Naive thymus-derived CD8-positive, alpha-beta T cell (primary cell): ENCODE results near the gene MNT. TPM values are rescaled to one million over a fixed set of nuclear protein-coding genes. Genes with fewer than 3 reads are reported as not detected.
A peak's percentile ranks its signal among the peaks of the same experiment; 100 is the strongest.

Experiments used
- ATAC-seq, 2 donors: fragments of 150-1000 bp; cut with Tn5 transposase in 1 of 2; sonication (Bioruptor Pico), chemical (Tn5 transposase) in 1 of 2; 1 replicate in 1 of 2; 2 replicates in 1 of 2; pipeline ENCODE4 v1.10.0; 2021; ENCODE audit warnings: mild to moderate bottlenecking in 2 of 2, moderate library complexity in 2 of 2
- POLR2A ChIA-PET: fragments of 350-600 bp; sonication (Branson Sonifier 250); formaldehyde crosslinking; loops from one replicate; lab custom pipeline; 2021; ENCODE audit warnings: antibody characterized with exemption; lab: Charles Lee
- DNase-seq, 10 donors: peaks; one replicate each; pipeline versions ENCODE4 v3.0.0 to v3.0.0-alpha.2; 2020 to 2022
- H3K27ac Mint-ChIP-seq, 10 donors: one replicate each; pipeline ENCODE4 v1.8.0; 2020 to 2022; ENCODE audit warnings: mild to moderate bottlenecking in 10 of 10, mixed read lengths in 10 of 10, moderate library complexity in 4 of 10, inconsistent platforms in 1 of 10
- H3K27me3 Mint-ChIP-seq, 5 donors: one replicate each; pipeline ENCODE4 v1.8.0; 2021 to 2022; ENCODE audit warnings: mixed read lengths in 5 of 5
- H3K36me3 Mint-ChIP-seq, 3 donors: one replicate each; pipeline ENCODE4 v1.8.0; 2020 to 2022; ENCODE audit warnings: mixed read lengths in 3 of 3, mild to moderate bottlenecking in 2 of 3, inconsistent platforms in 1 of 3
- H3K4me1 Mint-ChIP-seq, 4 donors: one replicate each; pipeline ENCODE4 v1.8.0; 2021 to 2022; ENCODE audit warnings: mixed read lengths in 4 of 4
- H3K4me3 Mint-ChIP-seq, 10 donors: one replicate each; pipeline ENCODE4 v1.8.0; 2020 to 2022; ENCODE audit warnings: mild to moderate bottlenecking in 10 of 10, mixed read lengths in 10 of 10, moderate library complexity in 6 of 10, inconsistent platforms in 1 of 10
- H3K9me3 Mint-ChIP-seq, 9 donors: one replicate each; pipeline ENCODE4 v1.8.0; 2020 to 2022; ENCODE audit warnings: mixed read lengths in 9 of 9, mild to moderate bottlenecking in 3 of 9, inconsistent platforms in 1 of 9, moderate library complexity in 1 of 9
- polyA plus RNA-seq, 3 donors: library from polyadenylated mRNA; unstranded; fragments of 300-500 nt; fragmentation: Illumina TruSeq; gene quantifications; one replicate each; pipeline ENCODE4 v1.2.3, GENCODE V29; 2021
- total RNA-seq, 8 experiments: library from RNA in 2 of 8; stranded (reverse) in 2 of 8; gene quantifications; one replicate each; pipeline ENCODE4 v1.2.3 and lab custom pipeline; 2021 to 2026

MNT gene
- total and polyA plus RNA-seq, 5 experiments from 2014 or later, result 0.73 to 67.4 (median 0.96) TPM

DNA sequence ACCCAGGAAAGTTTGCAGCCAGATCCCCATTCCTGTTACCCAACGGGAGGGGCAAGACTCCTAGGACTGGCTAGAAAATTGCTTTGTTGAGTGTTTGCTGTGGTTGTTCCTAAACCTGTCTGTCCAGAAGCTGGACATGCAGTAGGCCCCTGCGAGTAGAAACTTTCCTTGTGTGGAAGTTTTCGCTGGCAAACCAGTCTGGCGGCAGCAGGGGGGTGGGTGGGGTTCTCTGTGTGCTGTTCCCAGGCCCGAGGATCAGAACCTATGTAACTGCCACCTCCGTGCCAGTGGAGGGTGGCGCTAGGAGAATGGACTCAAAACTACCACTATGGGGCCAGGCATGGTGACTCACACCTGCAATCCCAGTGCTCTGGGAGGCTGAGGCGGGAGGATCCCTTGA, 54.4 kb downstream of the MNT start:
- Mint-ChIP-seq H3K27ac (no peak overlapping the region), H3K27me3 (no peaks in the 10 kb centered on the region), H3K4me3 (no peak overlapping the region), H3K36me3 (peaks cover 0 to 37% (median 0%) of the 10 kb centered on the region in 3 donors), H3K9me3 (no peaks in the 10 kb centered on the region), H3K4me1 (peaks cover 10 to 30% (median 23%) of the 10 kb centered on the region in 4 donors)
- DNase-seq (no peak), ATAC-seq (no peak)
- POLR2A ChIA-PET, result interaction anchor here (0.8 kb wide), 1 partner anchor 36 kb away, joined by 3 read pairs; no protein-coding TSS in a partner anchor

GRCh38 chr17:2344528-2344927, 56.3 kb downstream of the MNT start:
- POLR2A ChIA-PET, result interaction anchor here (0.7 to 1.6 kb wide), 2 partner anchors 9 kb away, joined by 3 to 7 read pairs; partner anchors contain the start of gene TSR1
- Mint-ChIP-seq H3K9me3 (no peaks in the 10 kb centered on the region), H3K27me3 (no peaks in the 10 kb centered on the region), H3K36me3 (peaks cover 0 to 29% (median 0%) of the 10 kb centered on the region in 3 donors), H3K4me3 (no peak overlapping the region), H3K27ac (peak overlapping the region in 3 of 10 donors; percentile 3 to 43 (median 6)), H3K4me1 (peaks cover 13 to 34% (median 25%) of the 10 kb centered on the region in 4 donors)
- no peak for DNase-seq
- ATAC-seq, result no peak

DNA sequence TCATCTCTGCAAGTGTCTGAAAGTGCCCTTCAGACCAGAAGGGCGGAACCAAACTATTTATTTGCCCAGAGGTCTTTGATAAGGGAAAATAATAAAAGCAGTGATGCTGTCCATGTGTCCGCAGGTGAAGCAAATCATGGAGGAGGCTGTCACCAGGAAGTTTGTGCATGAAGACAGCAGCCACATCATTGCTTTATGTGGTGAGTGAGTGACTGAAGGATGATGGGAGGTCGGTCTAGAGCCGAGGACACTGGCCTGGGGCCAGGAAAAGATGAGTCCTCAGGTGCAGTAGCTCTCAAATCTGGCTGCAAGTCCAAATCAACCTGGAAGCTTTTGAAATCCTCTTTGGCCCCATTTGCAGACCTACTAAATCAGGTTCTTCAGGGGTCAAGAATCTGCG, 57.4 kb downstream of the MNT start:
- POLR2A ChIA-PET, result interaction anchor here (1.6 kb wide), 1 partner anchor 10 kb away, joined by 7 read pairs; no protein-coding TSS in a partner anchor
- ATAC-seq, result peak; percentile 88 to 93
- Mint-ChIP-seq H3K4me1 (peaks cover 13 to 42% (median 26%) of the 10 kb centered on the region in 4 donors), H3K27ac (peak overlapping the region in 9 of 10 donors; percentile 38 to 81 (median 66)), H3K36me3 (peaks cover 0 to 25% (median 0%) of the 10 kb centered on the region in 3 donors), H3K9me3 (no peaks in the 10 kb centered on the region), H3K4me3 (peak overlapping the region in 5 of 10 donors; percentile 30 to 59 (median 40)), H3K27me3 (no peaks in the 10 kb centered on the region)
- DNase-seq, result peak in 6 of 10 donors; percentile 14 to 38 (median 34)

GRCh38 chr17:2338315-2338657, 62.6 kb downstream of the MNT start:
- H3K27me3 Mint-ChIP-seq, result no peaks in the 10 kb centered on the region
- H3K27ac Mint-ChIP-seq, result peak overlapping the region; percentile 63 to 93 (median 86)
- H3K4me1 Mint-ChIP-seq, result peaks cover 21 to 51% (median 35%) of the 10 kb centered on the region in 4 donors
- no peak for DNase-seq
- POLR2A ChIA-PET, result interaction anchor here (0.5 to 4.2 kb wide), 6 partner anchors 14 to 422 kb away, joined by 3 to 38 read pairs (median 18); partner anchors contain the start of genes MNT, SMG6 and SRR
- H3K9me3 Mint-ChIP-seq, result no peaks in the 10 kb centered on the region
- H3K36me3 Mint-ChIP-seq, result peaks cover 6 to 14% (median 8%) of the 10 kb centered on the region in 3 donors
- ATAC-seq, result no peak
- H3K4me3 Mint-ChIP-seq, result peak overlapping the region; percentile 77 to 100 (median 86)

DNA sequence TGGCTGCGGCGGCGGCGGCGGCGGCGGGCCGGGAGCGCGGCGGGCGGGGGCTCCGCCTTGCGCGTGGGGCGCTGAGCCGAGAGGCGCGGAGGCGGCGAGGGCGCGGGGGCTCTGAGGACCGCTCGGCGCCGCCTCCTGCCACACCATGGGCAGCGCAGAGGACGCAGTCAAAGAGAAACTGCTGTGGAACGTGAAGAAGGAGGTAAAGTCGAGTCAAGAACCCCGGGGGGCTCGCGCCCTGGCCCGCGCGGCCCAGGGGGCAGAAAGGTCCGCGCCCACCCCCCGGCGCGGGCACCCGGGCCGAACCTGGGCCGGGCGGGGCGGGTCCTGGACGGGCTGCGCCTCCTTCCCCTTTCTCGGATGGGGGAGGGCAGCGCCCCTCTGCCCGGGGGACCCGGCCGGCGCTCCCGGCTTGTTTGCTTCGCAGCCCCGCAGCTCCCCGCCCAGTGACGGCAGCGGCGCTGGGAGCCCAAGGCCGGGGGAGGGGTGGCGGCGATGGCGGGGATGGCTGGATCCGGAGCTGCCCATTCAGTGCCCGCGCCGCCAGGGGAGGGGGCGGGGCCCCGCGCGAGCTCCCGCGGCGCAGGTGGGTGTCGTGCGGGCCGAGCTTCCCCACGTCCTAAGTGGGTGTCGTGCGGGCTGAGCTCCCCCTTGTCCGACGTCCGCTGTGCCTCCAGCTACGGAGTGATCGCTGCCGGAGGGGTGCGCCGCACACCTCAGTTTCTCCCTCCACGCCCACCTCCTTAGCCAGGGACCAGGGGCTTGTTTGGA, 63.1 kb downstream of the MNT start:
- H3K27ac Mint-ChIP-seq, result peak overlapping the region in 9 of 10 donors; percentile 63 to 93 (median 89)
- POLR2A ChIA-PET, result interaction anchor here (0.6 to 4.2 kb wide), 8 partner anchors 15 to 422 kb away, joined by 3 to 38 read pairs (median 7); partner anchors contain the start of genes MNT, SMG6 and SRR
- no peaks in the 10 kb centered on the region for H3K9me3 Mint-ChIP-seq
- H3K4me1 Mint-ChIP-seq, result peaks cover 17 to 46% (median 30%) of the 10 kb centered on the region in 4 donors
- H3K4me3 Mint-ChIP-seq, result peak overlapping the region; percentile 78 to 100 (median 87)
- no peaks in the 10 kb centered on the region for H3K27me3 Mint-ChIP-seq
- DNase-seq, result peak in 9 of 10 donors; percentile 42 to 75 (median 53)
- H3K36me3 Mint-ChIP-seq, result peaks cover 6 to 14% (median 8%) of the 10 kb centered on the region in 3 donors
- peak; percentile 37 to 40 for ATAC-seq

DNA sequence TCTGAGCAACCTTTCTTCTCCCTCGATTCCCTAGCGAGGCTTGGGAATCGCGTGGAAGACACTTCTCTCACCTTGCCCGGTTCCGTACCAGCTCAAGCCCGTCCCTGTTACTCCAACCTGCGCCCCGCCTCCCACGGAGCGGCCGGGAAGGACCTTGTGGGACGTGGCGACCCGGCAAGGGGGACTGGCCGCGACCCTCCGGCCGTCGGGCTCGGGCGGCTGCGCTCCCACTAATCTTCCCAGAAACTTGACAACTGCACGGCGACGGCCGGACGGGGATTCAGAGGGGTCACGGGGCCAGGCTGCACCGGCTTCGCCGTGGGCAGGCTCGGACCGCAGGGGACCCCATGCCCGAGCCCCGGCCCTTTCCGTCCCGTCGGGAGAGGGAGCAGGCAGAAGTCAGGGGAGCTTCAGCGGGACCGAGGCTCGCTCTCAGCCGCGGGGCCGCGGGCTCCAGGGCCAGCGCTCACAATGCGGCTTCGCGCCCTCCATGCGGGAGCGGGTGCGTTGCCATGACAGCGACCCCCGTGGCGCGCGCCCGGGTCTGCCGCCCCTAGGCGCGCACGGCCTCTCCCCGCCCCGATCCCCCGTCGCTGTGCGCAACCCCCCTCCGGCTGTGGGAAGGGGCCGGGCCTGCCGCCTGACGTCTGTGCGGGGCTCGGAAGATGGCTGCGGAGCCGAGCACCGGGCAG, 63.9 kb downstream of the MNT start, which contains the start of gene SGSM2:
SGSM2 (plus strand) TSS at position 650 of the 692 bp plus-strand sequence. CDS start 188 bp downstream, outside the sequence.
- Mint-ChIP-seq H3K9me3 (no peaks in the 10 kb centered on the region), H3K27ac (peak within 1 kb of the TSS; percentile 93 to 99 (median 97)), H3K4me3 (peak within 1 kb of the TSS; percentile 86 to 100 (median 99)), H3K27me3 (no peaks in the 10 kb centered on the region), H3K4me1 (peaks cover 16 to 41% (median 25%) of the 10 kb centered on the region in 4 donors), H3K36me3 (peaks cover 6 to 11% (median 8%) of the 10 kb centered on the region in 3 donors)
- ATAC-seq (peak; percentile 71 to 75), DNase-seq (peak; percentile 60 to 90 (median 78))
- POLR2A ChIA-PET, result interaction anchor here (0.8 to 4.2 kb wide), 18 partner anchors 10 to 292 kb away, joined by 3 to 38 read pairs (median 4); partner anchors contain the start of genes MNT, PAFAH1B1, SMG6 and SRR

DNA sequence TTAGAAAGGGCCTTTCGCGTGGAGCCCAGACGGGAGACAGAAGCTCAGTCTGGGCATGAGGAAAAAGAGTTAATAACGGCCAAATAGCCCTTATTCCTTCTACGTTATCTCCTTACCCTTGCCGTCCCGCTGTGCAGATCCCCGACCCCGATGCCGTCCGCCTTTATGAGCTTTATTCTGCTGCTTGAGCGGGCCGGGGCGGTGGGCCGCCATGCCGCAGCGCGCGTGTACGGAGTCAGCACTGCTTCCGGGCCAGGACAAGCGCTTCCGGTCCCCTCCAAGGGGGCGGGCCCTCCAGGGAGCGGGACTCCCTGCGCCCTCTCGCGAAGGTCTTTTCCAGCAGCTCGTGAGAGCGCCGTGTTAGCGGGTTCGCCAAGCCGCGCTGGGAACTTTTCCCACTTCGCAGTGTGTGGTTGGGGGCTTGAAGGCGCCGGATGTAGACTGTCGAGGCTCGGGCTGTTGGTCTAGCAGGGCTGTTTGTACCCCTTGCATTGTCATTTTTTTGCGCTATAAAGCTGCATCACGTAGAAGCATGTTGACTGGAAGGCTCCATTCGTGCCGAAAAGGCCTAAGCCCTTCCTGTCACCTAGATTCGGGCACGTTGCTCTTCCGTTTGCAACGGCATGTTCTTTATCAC, 64.5 kb downstream of the MNT start, which contains the start of gene TSR1:
TSR1 (minus strand) TSS at position 243 of the 637 bp plus-strand sequence; CDS start at position 213, 30 bp downstream.
- no peaks in the 10 kb centered on the region for H3K9me3 Mint-ChIP-seq
- H3K36me3 Mint-ChIP-seq, result peaks cover 6 to 8% (median 6%) of the 10 kb centered on the region in 3 donors
- POLR2A ChIA-PET, result interaction anchor here (0.6 to 4.2 kb wide), 25 partner anchors 8 to 706 kb away, joined by 3 to 38 read pairs (median 4); partner anchors contain the start of genes MNT, PAFAH1B1, SMG6 and SRR
- H3K4me1 Mint-ChIP-seq, result peaks cover 16 to 38% (median 22%) of the 10 kb centered on the region in 4 donors
- H3K27ac Mint-ChIP-seq, result peak within 1 kb of the TSS; percentile 93 to 99 (median 97)
- DNase-seq, result peak; percentile 84 to 93 (median 86)
- ATAC-seq, result peak; percentile 78 to 83
- peak within 1 kb of the TSS in 9 of 10 donors; percentile 97 to 100 (median 99) for H3K4me3 Mint-ChIP-seq
- no peaks in the 10 kb centered on the region for H3K27me3 Mint-ChIP-seq

DNA sequence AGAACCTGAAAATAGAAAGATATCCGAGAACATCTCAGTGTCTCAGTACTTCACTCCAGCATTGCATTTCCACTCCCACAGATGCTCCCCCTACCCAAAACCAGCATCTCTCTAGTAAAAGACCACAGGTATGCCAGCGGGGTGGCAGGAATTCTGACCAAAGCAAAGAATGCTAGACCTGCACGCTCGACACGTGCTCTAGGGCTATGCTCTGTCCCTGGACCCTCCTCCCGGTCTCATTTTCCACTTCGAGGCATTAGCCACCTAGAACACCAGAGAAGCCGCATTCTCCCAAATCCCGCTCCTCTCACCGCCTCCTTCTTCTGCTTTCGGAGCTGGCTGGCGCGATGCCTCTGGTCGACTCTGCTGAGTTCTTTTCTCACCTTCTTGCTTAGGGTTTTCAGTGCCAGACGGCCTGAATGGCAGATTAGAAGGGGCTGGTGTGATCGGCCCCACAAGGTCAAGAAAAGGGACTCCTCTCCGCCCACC, 65.1 kb downstream of the MNT start:
- DNase-seq, result no peak
- POLR2A ChIA-PET, result interaction anchor here (0.6 to 4.2 kb wide), 24 partner anchors 9 to 705 kb away, joined by 3 to 38 read pairs (median 4); partner anchors contain the start of genes MNT, PAFAH1B1, SMG6 and SRR
- peaks cover 6 to 8% (median 6%) of the 10 kb centered on the region in 3 donors for H3K36me3 Mint-ChIP-seq

More for the DNA sequence above, 65.1 kb downstream of the MNT start:
- peak overlapping the region in 9 of 10 donors; percentile 97 to 100 (median 99) for H3K4me3 Mint-ChIP-seq
- H3K27ac Mint-ChIP-seq, result peak overlapping the region; percentile 93 to 99 (median 97)
- no peak for ATAC-seq
- no peaks in the 10 kb centered on the region for H3K27me3 Mint-ChIP-seq
- no peaks in the 10 kb centered on the region for H3K9me3 Mint-ChIP-seq
- H3K4me1 Mint-ChIP-seq, result peaks cover 16 to 40% (median 22%) of the 10 kb centered on the region in 4 donors

Other genes with a start within 250 kb of the MNT start
- gene SMG6, start 97.3 kb downstream of the MNT start, total RNA-seq, result 10 to 100 TPM; 49.6 to 51.4 TPM
- gene SMG6, start 97.3 kb downstream of the MNT start, polyA plus RNA-seq, result 10 to 100 TPM in 1 of 3 donors, 1 to 10 TPM in 2; 5.3 to 13.5 (median 9.0) TPM
- gene SRR, start 97.1 kb downstream of the MNT start, total RNA-seq, result 1 to 10 TPM; 6.1 to 7.3 TPM
- 1 to 10 TPM; 3.6 to 9.6 (median 8.4) TPM for gene SRR, start 97.1 kb downstream of the MNT start, polyA plus RNA-seq
- 10 to 100 TPM; 35.1 to 37.1 TPM for gene TSR1, start 64.6 kb downstream of the MNT start, total RNA-seq
- 10 to 100 TPM; 12.0 to 22.1 (median 14.0) TPM for gene TSR1, start 64.6 kb downstream of the MNT start, polyA plus RNA-seq
- gene SGSM2, start 63.6 kb downstream of the MNT start, total RNA-seq, result 100 to 1,000 TPM; 160 to 179 TPM
- 10 to 100 TPM; 12.1 to 22.6 (median 13.1) TPM for gene SGSM2, start 63.6 kb downstream of the MNT start, polyA plus RNA-seq
- 10 to 100 TPM; 63.9 to 67.2 TPM for gene METTL16, start 110.8 kb upstream of the MNT start, total RNA-seq
- 10 to 100 TPM; 18.7 to 35.1 (median 24.1) TPM for gene METTL16, start 110.8 kb upstream of the MNT start, polyA plus RNA-seq
- gene PAFAH1B1, start 192.6 kb upstream of the MNT start, total RNA-seq, result 100 to 1,000 TPM; 153 to 170 TPM
- 10 to 100 TPM; 10.5 to 12.5 (median 11.3) TPM for gene PAFAH1B1, start 192.6 kb upstream of the MNT start, polyA plus RNA-seq